Heart left ventricle (tissue), 13 donors: ENCODE results near the gene TBC1D21.

ENCODE experiments used
- POLR2A ChIP-seq, 2 donors: fragments of 450-650 bp; IDR thresholded peaks; one replicate each; pipeline ENCODE4 v1.6.1; 2017; ENCODE audit warnings: antibody characterized with exemption in 2 of 2, mild to moderate bottlenecking in 2 of 2, moderate library complexity in 2 of 2
- TF ChIP-seq, protein P1 (sequence below), 12 donors: fragments of 200-600 bp; sonication (generic) in 4 of 12; IDR thresholded peaks; one replicate each; pipeline versions ENCODE4 v1.5.0 to v1.8.0; 2018 to 2022; ENCODE audit warnings: antibody characterized with exemption in 12 of 12, mild to moderate bottlenecking in 5 of 12
- donor health status: ischemic (EF 13 %, LVEDD 7.1; RV severe dilation, severe dysfunction).
- donor health status: DM: no; HTN: yes; CAD: no.
- donor health status: DM: no; HTN: no; CAD: no.
- donor health status: ischemic (EF 25% LVEDD 6.9; RV normal size, moderate dysfunction).
- donor health status: ischemic (EF 25% LVEDD 5.7; RV mildly dilated, moderate dysfunction).
- donor health status: ischemic (EF 35%, LVEDD 5.7; RV mildly dilated, moderate dysfunction).
- donor health status: nonischemic (EF 11% LVEDD 7.7; RV severe dilation, severe dysfunction).
- donor health status: DM: yes; HTN: yes; CAD: no.
- donor health status: PGD.
- donor health status: ischemic (EF 29% LVEDD 5.4; RV normal size, mild dysfunction).
- donor health status: nonischemic (EF 23%, LVEDD 6.1; RV moderate dilation, normal function).

DNA sequence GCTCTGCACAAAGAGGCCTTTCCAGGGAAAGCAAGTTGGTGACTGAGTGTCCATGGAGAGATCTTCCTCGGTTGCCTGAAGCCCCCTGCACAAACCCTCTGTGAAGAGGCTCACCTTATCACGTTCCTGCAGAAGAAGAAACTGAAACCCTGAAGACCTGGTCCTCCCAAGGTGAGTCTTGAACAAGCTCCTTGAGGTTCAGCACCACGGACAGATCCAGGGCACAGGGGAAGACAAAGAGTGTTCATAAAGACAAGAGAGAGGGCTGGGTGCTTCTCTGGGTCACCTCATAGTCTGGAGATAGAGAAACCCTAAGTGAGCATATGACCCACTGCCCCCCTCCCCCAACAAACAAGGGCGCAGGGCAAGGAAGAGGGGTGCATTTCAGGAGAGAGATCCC is 21.7 kb upstream of the TBC1D21 start:
- TF ChIP-seq, protein P1, sequence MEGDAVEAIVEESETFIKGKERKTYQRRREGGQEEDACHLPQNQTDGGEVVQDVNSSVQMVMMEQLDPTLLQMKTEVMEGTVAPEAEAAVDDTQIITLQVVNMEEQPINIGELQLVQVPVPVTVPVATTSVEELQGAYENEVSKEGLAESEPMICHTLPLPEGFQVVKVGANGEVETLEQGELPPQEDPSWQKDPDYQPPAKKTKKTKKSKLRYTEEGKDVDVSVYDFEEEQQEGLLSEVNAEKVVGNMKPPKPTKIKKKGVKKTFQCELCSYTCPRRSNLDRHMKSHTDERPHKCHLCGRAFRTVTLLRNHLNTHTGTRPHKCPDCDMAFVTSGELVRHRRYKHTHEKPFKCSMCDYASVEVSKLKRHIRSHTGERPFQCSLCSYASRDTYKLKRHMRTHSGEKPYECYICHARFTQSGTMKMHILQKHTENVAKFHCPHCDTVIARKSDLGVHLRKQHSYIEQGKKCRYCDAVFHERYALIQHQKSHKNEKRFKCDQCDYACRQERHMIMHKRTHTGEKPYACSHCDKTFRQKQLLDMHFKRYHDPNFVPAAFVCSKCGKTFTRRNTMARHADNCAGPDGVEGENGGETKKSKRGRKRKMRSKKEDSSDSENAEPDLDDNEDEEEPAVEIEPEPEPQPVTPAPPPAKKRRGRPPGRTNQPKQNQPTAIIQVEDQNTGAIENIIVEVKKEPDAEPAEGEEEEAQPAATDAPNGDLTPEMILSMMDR (IDR thresholded peaks at IDR 0.05), result no peak
- no peak for TF ChIP-seq POLR2A (IDR thresholded peaks at IDR 0.05)
